Fibroblast of the aortic adventitia (primary cell): ENCODE results near the gene PLEKHG3. TPM values are rescaled to one million over a fixed set of nuclear protein-coding genes. Genes with fewer than 3 reads are reported as not detected.

Experiments used
- DNase-seq: peaks from one replicate; pipeline ENCODE4 v3.0.0-alpha.2; 2010; ENCODE audit warnings: low read depth
- H3K4me3 ChIP-seq: 2 replicates; pipeline ENCODE4 v1.5.1; 2011; ENCODE audit warnings: low read depth, mild to moderate bottlenecking, control low read depth, low read length, moderate library complexity
- total RNA-seq: library from RNA; depleted of rRNA; stranded (reverse); fragments of >200 nt; gene quantifications from 2 replicates; pipeline ENCODE4 v1.2.3, GENCODE V29; 2012; ENCODE audit warnings: low replicate concordance
- TF ChIP-seq, protein P1 (sequence below): IDR thresholded peaks from 2 replicates; pipeline ENCODE4 v1.5.1; 2011; ENCODE audit warnings: mild to moderate bottlenecking, low read length, control low read depth, inconsistent platforms; ENCODE audit not compliant: insufficient read depth

Gene PLEKHG3
- total RNA-seq, 1 donor: 9.0 TPM

GRCh38 chr14:64671591-64671990, 32.6 kb upstream of the PLEKHG3 start:
- no peak overlapping the region for H3K4me3 ChIP-seq
- TF ChIP-seq, protein P1, sequence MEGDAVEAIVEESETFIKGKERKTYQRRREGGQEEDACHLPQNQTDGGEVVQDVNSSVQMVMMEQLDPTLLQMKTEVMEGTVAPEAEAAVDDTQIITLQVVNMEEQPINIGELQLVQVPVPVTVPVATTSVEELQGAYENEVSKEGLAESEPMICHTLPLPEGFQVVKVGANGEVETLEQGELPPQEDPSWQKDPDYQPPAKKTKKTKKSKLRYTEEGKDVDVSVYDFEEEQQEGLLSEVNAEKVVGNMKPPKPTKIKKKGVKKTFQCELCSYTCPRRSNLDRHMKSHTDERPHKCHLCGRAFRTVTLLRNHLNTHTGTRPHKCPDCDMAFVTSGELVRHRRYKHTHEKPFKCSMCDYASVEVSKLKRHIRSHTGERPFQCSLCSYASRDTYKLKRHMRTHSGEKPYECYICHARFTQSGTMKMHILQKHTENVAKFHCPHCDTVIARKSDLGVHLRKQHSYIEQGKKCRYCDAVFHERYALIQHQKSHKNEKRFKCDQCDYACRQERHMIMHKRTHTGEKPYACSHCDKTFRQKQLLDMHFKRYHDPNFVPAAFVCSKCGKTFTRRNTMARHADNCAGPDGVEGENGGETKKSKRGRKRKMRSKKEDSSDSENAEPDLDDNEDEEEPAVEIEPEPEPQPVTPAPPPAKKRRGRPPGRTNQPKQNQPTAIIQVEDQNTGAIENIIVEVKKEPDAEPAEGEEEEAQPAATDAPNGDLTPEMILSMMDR: peak; percentile 83
- peak; percentile 88 for DNase-seq

DNA sequence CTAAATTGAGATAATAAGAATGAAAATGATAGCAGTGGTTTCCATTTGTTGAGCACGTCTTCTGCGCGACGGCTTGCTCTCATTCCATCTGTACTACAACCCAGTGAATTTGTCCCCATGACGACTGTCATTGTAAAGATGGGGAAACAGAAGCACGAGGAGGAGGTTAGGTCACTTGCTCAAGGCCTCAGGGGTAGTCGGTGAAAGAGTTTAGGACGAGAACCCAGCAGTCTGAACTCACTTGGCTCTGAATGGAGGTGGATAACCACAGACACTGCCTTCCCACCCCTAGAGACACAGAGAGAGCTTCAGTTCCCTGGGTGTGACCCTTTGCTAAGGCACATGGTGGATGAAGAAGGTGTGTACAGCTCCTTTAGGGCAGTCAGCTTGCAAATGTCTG, 30.9 kb upstream of the PLEKHG3 start:
- no peak overlapping the region for H3K4me3 ChIP-seq
- TF ChIP-seq, protein P1: no peak
- DNase-seq: no peak

DNA sequence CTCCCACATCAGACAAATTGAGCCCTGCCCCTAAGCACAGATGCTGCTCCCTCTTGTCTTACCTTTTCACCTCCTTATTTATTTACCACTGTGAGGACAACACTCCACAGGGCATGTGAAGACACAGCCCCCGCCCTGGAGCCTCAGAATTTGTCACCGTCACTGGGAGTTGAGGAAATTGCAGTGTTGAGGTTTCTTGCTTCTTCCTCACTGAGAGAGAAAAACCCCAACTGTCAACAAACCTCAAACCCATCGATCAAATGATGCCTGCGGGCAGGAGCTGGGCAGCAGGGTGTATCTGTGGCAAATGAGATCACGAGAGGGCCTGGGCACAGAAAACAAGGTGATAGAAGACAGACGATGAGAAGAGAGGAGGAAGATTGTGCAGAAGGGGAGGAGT, 30.5 kb upstream of the PLEKHG3 start:
- DNase-seq: no peak
- H3K4me3 ChIP-seq: no peak overlapping the region
- TF ChIP-seq, protein P1: no peak

DNA sequence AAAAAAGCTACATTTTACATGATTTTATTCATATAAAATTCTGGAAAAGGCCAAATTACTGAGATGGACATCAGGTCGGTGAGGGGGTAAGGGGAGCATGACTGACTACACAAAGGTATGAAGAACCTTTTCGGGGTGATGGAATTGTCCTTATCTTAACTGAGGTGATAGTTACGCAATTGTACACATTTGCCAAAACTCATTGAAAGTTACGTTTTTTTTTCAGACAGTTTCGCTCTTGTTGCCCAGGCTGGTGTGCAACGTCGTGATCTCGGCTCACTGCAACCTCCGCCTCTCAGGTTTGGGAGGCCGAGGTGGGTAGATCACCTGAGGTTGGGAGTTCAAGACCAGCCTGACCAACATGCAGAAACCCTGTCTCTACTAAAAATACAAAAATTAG, 29.4 kb upstream of the PLEKHG3 start:
- H3K4me3 ChIP-seq: no peak overlapping the region
- DNase-seq: no peak
- TF ChIP-seq, protein P1: no peak

DNA sequence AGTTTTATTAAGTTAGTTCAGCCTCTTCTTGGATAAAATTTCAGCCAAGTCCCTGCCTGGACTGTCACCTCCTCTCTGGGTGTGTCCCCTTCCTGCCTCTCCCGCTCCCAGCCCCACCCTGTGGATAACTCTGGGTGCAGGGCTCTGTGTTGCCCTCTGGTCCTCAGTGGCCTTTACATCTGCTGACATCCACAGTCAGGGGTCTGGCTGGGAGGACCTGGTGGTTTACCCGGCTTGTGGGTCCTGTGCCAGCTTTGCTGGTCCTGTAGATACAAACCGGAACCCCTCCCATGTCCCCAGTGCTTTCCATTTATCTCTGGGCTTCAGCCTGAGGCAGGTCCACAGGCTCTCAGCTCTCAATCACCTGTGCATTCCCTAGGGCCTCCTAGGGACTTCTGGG, 28.9 kb upstream of the PLEKHG3 start:
- DNase-seq: no peak
- TF ChIP-seq, protein P1: no peak
- no peak overlapping the region for H3K4me3 ChIP-seq

DNA sequence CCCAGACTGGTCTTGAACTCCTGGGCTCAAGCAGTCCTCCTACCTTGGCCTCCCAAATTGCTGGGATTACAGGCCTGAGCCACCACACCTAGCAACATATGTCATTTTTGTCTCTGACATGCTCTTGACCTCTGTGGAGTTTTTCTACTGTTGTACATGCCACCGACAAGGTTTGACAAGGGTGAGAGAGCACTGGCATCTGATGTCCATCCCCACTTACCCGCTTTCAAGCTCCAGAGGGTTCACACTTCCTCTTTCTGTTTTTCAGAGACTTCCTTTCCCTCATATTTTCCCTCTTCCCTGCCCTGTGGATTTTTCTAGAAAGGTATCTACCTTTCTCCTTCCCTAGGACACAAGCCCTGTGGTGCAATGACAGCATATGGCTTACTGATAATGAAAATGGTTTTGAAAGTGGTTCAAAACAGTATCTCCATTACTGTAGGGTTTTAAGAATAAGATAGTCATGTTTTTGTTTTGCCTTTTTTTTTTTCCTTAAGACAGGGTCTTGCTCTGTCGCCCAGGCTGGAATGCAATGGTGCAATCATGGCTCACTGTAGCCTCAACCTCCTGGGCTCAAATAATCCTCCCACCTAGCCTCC, 27.7 kb upstream of the PLEKHG3 start:
- H3K4me3 ChIP-seq: no peak overlapping the region
- no peak for DNase-seq
- TF ChIP-seq, protein P1: no peak
